Neural progenitor cell (in vitro differentiated cells): Measurements from ENCODE around the gene FAM234B.

Experiments
- EZH2 ChIP-seq: fragments of 200-600 bp; sonication (generic); IDR thresholded peaks from 2 replicates; pipeline ENCODE4 v1.6.1; 2017; ENCODE audit warnings: antibody characterized with exemption, mild to moderate bottlenecking, moderate library complexity
- TF ChIP-seq, protein P1 (sequence below): fragments of 200-600 bp; sonication (generic); IDR thresholded peaks from 2 replicates; pipeline ENCODE4 v1.5.1; 2017; ENCODE audit warnings: antibody characterized with exemption, mild to moderate bottlenecking

DNA sequence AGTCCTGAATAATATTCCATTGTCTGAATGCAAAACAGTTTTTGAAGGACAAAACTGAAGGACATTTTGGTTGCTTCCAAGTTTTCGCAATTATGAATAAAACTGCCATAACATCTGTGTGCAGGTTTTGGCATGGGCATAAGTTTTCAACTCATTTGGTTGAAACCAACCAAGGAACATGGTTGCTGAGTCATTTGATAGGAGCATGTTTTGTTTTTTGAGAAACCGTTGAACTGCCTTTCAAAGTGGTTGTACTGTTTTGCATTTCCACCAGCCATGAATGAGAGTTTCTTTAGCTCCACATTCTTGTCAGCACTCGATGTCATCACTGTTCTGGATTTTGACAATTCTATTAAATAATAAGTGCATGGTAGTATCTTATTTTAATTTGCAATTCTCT lies 82.3 kb downstream of the FAM234B start:
- TF ChIP-seq, protein P1, sequence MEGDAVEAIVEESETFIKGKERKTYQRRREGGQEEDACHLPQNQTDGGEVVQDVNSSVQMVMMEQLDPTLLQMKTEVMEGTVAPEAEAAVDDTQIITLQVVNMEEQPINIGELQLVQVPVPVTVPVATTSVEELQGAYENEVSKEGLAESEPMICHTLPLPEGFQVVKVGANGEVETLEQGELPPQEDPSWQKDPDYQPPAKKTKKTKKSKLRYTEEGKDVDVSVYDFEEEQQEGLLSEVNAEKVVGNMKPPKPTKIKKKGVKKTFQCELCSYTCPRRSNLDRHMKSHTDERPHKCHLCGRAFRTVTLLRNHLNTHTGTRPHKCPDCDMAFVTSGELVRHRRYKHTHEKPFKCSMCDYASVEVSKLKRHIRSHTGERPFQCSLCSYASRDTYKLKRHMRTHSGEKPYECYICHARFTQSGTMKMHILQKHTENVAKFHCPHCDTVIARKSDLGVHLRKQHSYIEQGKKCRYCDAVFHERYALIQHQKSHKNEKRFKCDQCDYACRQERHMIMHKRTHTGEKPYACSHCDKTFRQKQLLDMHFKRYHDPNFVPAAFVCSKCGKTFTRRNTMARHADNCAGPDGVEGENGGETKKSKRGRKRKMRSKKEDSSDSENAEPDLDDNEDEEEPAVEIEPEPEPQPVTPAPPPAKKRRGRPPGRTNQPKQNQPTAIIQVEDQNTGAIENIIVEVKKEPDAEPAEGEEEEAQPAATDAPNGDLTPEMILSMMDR: no peak
- no peak for TF ChIP-seq EZH2
